OCI-LY7 (cell line): ENCODE measurements around the gene HERPUD2.
"Not testable (repeated sequence)": the region's sequence is repeated elsewhere in the genome, so short reads cannot be mapped to it uniquely, and the experiment has no call there.

Source experiments
- EZH2phosphoT487 ChIP-seq: fragments of 200-600 bp; sonication (generic); IDR thresholded peaks from 2 replicates; pipeline ENCODE4 v1.6.1; 2018; ENCODE audit warnings: low read depth, borderline replicate concordance, mild to moderate bottlenecking, mixed run types, antibody characterized with exemption, low read length, moderate library complexity, mixed read lengths
- TF ChIP-seq, protein P1 (sequence below): fragments of 200-600 bp; sonication (generic); conservative IDR thresholded peaks from 2 replicates; pipeline ENCODE4 v1.5.1; 2014; ENCODE audit warnings: mild to moderate bottlenecking, antibody characterized with exemption, low read length, moderate library complexity, mixed read lengths

DNA sequence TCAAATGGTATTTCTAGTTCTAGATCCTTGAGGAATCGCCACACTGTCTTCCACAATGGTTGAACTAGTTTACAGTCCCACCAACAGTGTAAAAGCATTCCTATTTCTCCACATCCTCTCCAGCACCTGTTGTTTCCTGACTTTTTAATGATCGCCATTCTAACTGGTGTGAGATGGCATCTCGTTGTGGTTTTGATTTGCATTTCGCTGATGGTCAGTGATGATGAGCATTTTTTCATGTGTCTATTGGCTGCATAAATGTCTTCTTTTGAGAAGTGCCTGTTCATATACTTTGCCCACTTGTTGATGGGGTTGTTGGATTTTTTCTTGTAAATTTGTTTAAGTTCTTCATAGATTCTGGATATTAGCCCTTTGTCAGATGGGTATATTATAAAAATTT lies 34.5 kb downstream of the HERPUD2 start:
- TF ChIP-seq, protein P1, sequence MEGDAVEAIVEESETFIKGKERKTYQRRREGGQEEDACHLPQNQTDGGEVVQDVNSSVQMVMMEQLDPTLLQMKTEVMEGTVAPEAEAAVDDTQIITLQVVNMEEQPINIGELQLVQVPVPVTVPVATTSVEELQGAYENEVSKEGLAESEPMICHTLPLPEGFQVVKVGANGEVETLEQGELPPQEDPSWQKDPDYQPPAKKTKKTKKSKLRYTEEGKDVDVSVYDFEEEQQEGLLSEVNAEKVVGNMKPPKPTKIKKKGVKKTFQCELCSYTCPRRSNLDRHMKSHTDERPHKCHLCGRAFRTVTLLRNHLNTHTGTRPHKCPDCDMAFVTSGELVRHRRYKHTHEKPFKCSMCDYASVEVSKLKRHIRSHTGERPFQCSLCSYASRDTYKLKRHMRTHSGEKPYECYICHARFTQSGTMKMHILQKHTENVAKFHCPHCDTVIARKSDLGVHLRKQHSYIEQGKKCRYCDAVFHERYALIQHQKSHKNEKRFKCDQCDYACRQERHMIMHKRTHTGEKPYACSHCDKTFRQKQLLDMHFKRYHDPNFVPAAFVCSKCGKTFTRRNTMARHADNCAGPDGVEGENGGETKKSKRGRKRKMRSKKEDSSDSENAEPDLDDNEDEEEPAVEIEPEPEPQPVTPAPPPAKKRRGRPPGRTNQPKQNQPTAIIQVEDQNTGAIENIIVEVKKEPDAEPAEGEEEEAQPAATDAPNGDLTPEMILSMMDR = not testable (repeated sequence)
- not testable (repeated sequence) for TF ChIP-seq EZH2phosphoT487
